HL-60 (cell line): ENCODE results near the gene SCAMP3.
A peak's percentile ranks its signal among the peaks of the same experiment; 100 is the strongest.
"Not testable (repeated sequence)": the region's sequence is repeated elsewhere in the genome, so short reads cannot be mapped to it uniquely, and the experiment has no call there.

Experiments
- DNase-seq, 2 experiments: peaks; one replicate each; pipeline ENCODE4 v3.0.0-alpha.2; 2010 to 2020; ENCODE audit warnings: low read depth in 1 of 2, low spot score in 1 of 2
- H3K27ac ChIP-seq: fragments of 250-450 bp; sonication (Bioruptor Pico); replicated peaks from 2 replicates; pipeline ENCODE4 v1.5.1; 2020; ENCODE audit warnings: mild to moderate bottlenecking, moderate library complexity
- H3K27me3 ChIP-seq: fragments of 250-450 bp; sonication (Bioruptor Pico); 2 replicates; pipeline ENCODE4 v1.5.1; 2021; ENCODE audit warnings: mild to moderate bottlenecking, moderate library complexity; ENCODE audit not compliant: insufficient read depth, poor library complexity, severe bottlenecking
- H3K4me3 ChIP-seq: replicated peaks from 2 replicates; pipeline ENCODE4 v1.5.1; 2011; ENCODE audit warnings: mild to moderate bottlenecking, control low read depth, low read length; ENCODE audit not compliant: insufficient read depth
- CTCF ChIP-seq: IDR thresholded peaks from one replicate; pipeline ENCODE4 v1.5.1; 2011; ENCODE audit warnings: low read length, control low read depth, inconsistent platforms; ENCODE audit not compliant: insufficient read depth
- GABPA ChIP-seq: IDR thresholded peaks from 2 replicates; pipeline ENCODE4 v1.6.1; 2012; ENCODE audit warnings: low read depth
- POLR2AphosphoS5 ChIP-seq: IDR thresholded peaks from 2 replicates; pipeline ENCODE4 v1.6.1; 2012; ENCODE audit warnings: low read depth
- REST ChIP-seq: IDR thresholded peaks from 2 replicates; pipeline ENCODE4 v1.6.1; 2012; ENCODE audit warnings: low read depth; ENCODE audit not compliant: insufficient replicate concordance
- SPI1 ChIP-seq: IDR thresholded peaks from 2 replicates; pipeline ENCODE4 v1.6.1; 2012; ENCODE audit warnings: low read depth, mild to moderate bottlenecking, borderline replicate concordance

Gene SCAMP3

GRCh38 chr1:155226188-155226909 is 35.8 kb downstream of the SCAMP3 start:
- TF ChIP-seq REST (no peak), CTCF (peak; percentile 32), SPI1 (peak; percentile 34; the same call in 1 of the 2 replicates)
- Histone ChIP-seq H3K27ac (peak overlapping the region; percentile 93), H3K4me3 (peak overlapping the region; percentile 58), H3K27me3 (no peaks in the 10 kb centered on the region)
- peak; percentile 77 to 90 for DNase-seq

- DNase-seq, H3K4me3 ChIP-seq, H3K27me3 ChIP-seq, H3K27ac ChIP-seq: not testable (repeated sequence)
Measured at GRCh38 chr1:155225404-155225759, 36.8 kb downstream of the SCAMP3 start.

GRCh38 chr1:155223047-155223446 is 39.1 kb downstream of the SCAMP3 start:
- Histone ChIP-seq H3K27ac (no peak overlapping the region), H3K4me3 (no peak overlapping the region)
- DNase-seq, result no peak

More at GRCh38 chr1:155223047-155223446, 39.1 kb downstream of the SCAMP3 start:
- no peaks in the 10 kb centered on the region for H3K27me3 ChIP-seq
- TF ChIP-seq SPI1, result no peak
- no peak for TF ChIP-seq REST
- no peak for TF ChIP-seq POLR2AphosphoS5
- no peak for TF ChIP-seq CTCF
- no peak for TF ChIP-seq GABPA
